ENCODE data around the gene RIMBP2. TPM values are rescaled to one million over a fixed set of nuclear protein-coding genes. Genes with fewer than 3 reads are reported as not detected.

Gene RIMBP2
- total and polyA plus RNA-seq, 9 of the 15 experiments (the other 6 are each of a cell fraction or from before 2014, with no cell fraction given): not detected

- no peaks in the 10 kb centered on the region for H3K36me3 ChIP-seq (ENCODE audit: control insufficient read depth, insufficient read depth, low read length)
- WGBS (ENCODE audit: insufficient coverage, low coverage, missing lambda C conversion rate): 0% methylated on average over 7 of the region's 9 CpGs
- in situ Hi-C loops (cut with MboI) (no loop called here), intact Hi-C loops (cut with micrococcal nuclease) (no loop called here)
- H3K9me1 ChIP-seq (ENCODE audit: control insufficient read depth, insufficient read depth, low read length): no peaks in the 10 kb centered on the region
- no TSS peak for BruUV-seq (replicated peaks)
- ChIA-PET POLR2A (no interaction called here), CTCF (ENCODE audit: low intra/inter-chr PET ratio) (no interaction called here)
- H3K9me3 ChIP-seq (replicated peaks; ENCODE audit: control insufficient read depth, insufficient read depth, low read depth, low read length): no peaks in the 10 kb centered on the region
- DNase-seq (ENCODE audit: extremely low read depth in 1 of 4, low spot score in 3 of 4): no peak
- peaks cover 41 to 76% of the 10 kb centered on the region in 2 experiments for H3K27me3 ChIP-seq (ENCODE audit: control insufficient read depth in 2 of 2, insufficient read depth in 2 of 2, low read length in 2 of 2)
- no peaks in the 10 kb centered on the region; the same call in 1 of the 2 replicates for H4K20me1 ChIP-seq (replicated peaks; ENCODE audit: control insufficient read depth, insufficient read depth, low read length)
- no peaks in the 10 kb centered on the region for H3K79me2 ChIP-seq (ENCODE audit: control insufficient read depth, insufficient read depth, low read length)
- H3K27ac ChIP-seq (ENCODE audit: extremely low read depth, low read depth, low read length): no peak overlapping the region
- ATAC-seq: no peak
- no peak overlapping the region for H2AFZ ChIP-seq (ENCODE audit: low read depth, low read length)
- H3K9ac ChIP-seq (ENCODE audit: insufficient read depth in 1 of 2, low read depth in 2 of 2, low read length in 2 of 2): no peak overlapping the region
- H3K4me2 ChIP-seq (ENCODE audit: insufficient read depth, low read length): no peak overlapping the region
- no peak overlapping the region for H3K4me3 ChIP-seq
- FAIRE-seq: no peak
- H3K4me1 ChIP-seq (replicated peaks in 1 of 2; ENCODE audit: control insufficient read depth in 2 of 2, insufficient read depth in 2 of 2, low read length in 2 of 2): no peaks in the 10 kb centered on the region
- no peak for TF ChIP-seq CBX5 (IDR thresholded peaks at IDR 0.05; ENCODE audit: borderline replicate concordance, low read depth)
- TF ChIP-seq RBM14 (IDR thresholded peaks at IDR 0.05; ENCODE audit: borderline replicate concordance, insufficient read depth, low read depth, low read length): no peak
- TF ChIP-seq, protein P1, sequence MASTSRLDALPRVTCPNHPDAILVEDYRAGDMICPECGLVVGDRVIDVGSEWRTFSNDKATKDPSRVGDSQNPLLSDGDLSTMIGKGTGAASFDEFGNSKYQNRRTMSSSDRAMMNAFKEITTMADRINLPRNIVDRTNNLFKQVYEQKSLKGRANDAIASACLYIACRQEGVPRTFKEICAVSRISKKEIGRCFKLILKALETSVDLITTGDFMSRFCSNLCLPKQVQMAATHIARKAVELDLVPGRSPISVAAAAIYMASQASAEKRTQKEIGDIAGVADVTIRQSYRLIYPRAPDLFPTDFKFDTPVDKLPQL (IDR thresholded peaks at IDR 0.05; ENCODE audit: extremely low read depth, insufficient read length): no peak
- TF ChIP-seq, protein P2, sequence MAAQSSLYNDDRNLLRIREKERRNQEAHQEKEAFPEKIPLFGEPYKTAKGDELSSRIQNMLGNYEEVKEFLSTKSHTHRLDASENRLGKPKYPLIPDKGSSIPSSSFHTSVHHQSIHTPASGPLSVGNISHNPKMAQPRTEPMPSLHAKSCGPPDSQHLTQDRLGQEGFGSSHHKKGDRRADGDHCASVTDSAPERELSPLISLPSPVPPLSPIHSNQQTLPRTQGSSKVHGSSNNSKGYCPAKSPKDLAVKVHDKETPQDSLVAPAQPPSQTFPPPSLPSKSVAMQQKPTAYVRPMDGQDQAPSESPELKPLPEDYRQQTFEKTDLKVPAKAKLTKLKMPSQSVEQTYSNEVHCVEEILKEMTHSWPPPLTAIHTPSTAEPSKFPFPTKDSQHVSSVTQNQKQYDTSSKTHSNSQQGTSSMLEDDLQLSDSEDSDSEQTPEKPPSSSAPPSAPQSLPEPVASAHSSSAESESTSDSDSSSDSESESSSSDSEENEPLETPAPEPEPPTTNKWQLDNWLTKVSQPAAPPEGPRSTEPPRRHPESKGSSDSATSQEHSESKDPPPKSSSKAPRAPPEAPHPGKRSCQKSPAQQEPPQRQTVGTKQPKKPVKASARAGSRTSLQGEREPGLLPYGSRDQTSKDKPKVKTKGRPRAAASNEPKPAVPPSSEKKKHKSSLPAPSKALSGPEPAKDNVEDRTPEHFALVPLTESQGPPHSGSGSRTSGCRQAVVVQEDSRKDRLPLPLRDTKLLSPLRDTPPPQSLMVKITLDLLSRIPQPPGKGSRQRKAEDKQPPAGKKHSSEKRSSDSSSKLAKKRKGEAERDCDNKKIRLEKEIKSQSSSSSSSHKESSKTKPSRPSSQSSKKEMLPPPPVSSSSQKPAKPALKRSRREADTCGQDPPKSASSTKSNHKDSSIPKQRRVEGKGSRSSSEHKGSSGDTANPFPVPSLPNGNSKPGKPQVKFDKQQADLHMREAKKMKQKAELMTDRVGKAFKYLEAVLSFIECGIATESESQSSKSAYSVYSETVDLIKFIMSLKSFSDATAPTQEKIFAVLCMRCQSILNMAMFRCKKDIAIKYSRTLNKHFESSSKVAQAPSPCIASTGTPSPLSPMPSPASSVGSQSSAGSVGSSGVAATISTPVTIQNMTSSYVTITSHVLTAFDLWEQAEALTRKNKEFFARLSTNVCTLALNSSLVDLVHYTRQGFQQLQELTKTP (IDR thresholded peaks at IDR 0.05; ENCODE audit: low read depth in 1 of 2, partially characterized antibody in 2 of 2): no peak
- TF ChIP-seq, protein P3, sequence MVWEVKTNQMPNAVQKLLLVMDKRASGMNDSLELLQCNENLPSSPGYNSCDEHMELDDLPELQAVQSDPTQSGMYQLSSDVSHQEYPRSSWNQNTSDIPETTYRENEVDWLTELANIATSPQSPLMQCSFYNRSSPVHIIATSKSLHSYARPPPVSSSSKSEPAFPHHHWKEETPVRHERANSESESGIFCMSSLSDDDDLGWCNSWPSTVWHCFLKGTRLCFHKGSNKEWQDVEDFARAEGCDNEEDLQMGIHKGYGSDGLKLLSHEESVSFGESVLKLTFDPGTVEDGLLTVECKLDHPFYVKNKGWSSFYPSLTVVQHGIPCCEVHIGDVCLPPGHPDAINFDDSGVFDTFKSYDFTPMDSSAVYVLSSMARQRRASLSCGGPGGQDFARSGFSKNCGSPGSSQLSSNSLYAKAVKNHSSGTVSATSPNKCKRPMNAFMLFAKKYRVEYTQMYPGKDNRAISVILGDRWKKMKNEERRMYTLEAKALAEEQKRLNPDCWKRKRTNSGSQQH (CRISPR knock-in tag; IDR thresholded peaks at IDR 0.05): no peak
- TF ChIP-seq PPARD (CRISPR knock-in tag; IDR thresholded peaks at IDR 0.05): no peak
- TF ChIP-seq MAX (CRISPR knock-in tag; IDR thresholded peaks at IDR 0.05): no peak
- TF ChIP-seq PATZ1 (CRISPR knock-in tag; IDR thresholded peaks at IDR 0.05; ENCODE audit: borderline replicate concordance): no peak
- no peak for TF ChIP-seq MED1 (CRISPR knock-in tag; IDR thresholded peaks at IDR 0.05; ENCODE audit: borderline replicate concordance)
- no peak for TF ChIP-seq CEBPB (tag; IDR thresholded peaks at IDR 0.05)
- TF ChIP-seq ZNF347 (CRISPR knock-in tag; IDR thresholded peaks at IDR 0.05; ENCODE audit: low read depth): no peak
- TF ChIP-seq MCM5 (IDR thresholded peaks at IDR 0.05; ENCODE audit: low read depth): no peak
Observed at GRCh38 chr12:130477701-130478100, 238.4 kb downstream of the RIMBP2 start.

Measured in K562 (cell line).